Epithelial cell of prostate (primary cell): Measurements from ENCODE around the gene AATF.

Experiments used
- DNase-seq: peaks from one replicate; pipeline ENCODE4 v3.0.0-alpha.2; 2011; ENCODE audit warnings: low read depth, low spot score
- H3K27ac ChIP-seq: fragments of 450-650 bp; 2 replicates; pipeline ENCODE4 v1.5.1; 2017; ENCODE audit warnings: mild to moderate bottlenecking

The AATF gene

DNA sequence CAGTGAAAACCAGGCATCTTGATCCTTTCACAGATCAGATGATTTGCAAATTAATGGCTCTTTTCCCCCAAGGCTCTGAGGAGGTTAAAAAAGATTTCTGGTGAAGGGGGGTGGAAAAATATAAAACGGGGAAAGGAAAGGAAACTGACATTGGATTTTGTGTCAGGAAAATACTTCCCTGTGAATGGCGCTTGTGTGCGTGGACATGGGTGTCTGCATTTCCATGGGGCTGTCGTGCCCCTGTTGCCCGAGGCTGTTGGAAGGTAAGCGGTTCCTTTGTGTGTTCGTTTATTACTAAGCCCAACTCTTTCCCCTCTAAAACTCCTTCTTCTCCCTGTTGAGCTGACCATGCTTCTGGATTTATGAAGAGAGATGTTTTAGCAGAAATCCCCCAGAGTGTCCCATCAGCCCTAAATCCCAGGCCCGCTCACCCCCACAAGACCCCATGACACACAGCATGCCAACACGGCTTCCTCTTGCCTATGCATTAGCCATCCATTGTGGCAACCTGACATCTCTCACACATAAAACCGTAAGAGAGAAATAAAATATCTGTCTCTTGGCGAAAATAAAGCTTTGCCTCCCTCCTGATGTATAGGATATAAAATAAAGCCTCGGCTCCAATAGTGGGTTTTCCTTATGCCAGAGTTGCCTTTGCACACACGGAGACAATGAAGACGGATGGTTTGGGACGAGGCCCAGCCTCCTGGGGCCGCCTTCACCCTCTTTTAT lies 18.7 kb upstream of the AATF start:
- no peak for DNase-seq
- no peak overlapping the region for H3K27ac ChIP-seq

DNA sequence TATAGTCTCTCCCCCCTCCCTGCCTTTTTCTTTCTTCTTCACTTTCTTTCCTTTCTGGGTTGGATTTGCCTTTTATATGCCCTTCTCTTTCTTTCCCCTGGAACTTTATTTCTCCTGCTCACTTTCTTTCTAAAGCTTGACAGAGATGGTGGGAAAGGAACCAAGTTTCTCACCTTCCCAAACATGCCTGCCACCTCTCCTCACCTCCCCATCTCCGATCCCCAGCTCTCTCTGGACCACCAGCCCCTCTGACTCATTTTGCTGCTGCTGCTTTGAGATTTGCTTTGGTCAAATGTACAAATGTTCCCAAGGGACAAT lies 18.2 kb upstream of the AATF start:
- DNase-seq, result no peak
- no peak overlapping the region for H3K27ac ChIP-seq

DNA sequence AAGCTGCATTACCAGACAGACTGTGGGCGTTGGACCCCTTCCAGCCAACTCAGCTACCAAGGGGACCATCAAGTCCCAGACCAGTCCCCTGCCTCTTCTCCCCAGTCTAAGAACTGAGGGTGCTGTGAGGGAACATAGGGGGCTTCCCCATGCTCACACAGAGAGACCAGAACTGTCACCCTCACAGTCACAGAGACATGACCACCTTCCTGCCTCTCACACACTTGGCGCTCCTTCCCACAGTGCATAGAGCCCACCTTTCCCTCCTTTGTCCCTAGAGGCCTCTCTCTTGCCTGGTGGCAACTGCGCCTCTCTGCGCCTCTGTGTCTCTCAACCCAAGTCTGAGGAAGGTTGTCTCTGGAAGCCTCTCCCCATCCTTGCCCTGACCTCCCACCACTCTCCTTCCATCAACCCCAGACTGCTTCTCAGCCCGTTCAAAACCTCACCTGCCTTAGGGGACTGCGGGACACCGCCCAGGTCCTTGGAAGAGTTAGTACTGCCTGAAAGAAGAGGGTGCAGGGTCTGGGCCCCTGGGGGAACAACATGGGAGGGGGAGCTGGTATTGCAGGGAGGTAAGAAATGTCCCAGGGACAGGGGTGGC lies 17.6 kb upstream of the AATF start:
- no peak overlapping the region for H3K27ac ChIP-seq
- DNase-seq, result no peak

DNA sequence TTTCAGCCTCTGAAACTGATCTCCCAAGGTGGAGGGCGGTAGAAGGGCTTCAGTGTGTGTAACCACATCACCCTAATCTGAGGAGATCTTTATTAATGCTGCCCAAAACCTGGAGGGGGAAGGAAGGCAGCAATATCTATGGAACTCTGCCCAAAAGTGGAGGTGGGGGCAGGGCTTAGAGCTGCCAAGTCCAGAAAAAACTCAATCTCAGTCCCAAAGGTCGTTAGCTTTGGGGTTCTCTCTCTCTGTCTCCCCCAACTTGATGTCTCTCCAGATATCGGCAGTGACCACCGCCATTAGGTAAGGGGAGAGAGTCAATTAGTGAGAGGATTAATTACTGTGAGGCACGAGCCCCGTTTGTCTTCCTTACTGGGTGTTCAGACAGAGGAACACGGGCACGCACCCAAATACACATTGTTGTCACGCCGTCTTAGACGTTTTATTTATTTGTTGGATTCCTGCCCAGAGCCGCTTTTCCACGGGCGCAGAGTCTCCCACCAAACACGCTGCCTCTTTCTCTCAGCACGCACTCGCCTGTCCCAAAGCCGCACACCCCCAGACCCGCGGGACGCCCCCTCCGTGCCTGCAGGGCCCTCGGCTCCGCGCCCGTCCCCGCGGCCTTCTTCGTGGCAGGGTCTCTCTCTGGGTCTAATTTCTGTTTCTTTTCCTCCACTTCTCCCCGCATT lies 16.9 kb upstream of the AATF start:
- H3K27ac ChIP-seq, result no peak overlapping the region
- no peak for DNase-seq

DNA sequence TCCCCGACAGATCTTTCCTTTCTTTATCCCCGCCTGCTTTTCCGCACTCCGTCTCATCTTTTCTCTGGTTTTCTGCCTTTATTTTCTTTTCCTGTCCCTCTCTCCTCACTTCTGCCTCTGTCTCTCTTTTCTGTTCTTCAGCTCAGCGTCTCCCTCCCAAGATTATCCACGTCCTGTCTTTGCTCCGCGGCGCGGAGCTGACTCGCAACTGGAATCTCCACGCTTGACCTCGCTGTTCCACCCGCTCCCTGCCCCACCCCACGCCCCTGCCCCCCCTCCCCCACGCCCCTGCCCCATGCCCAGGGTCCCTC lies 16.4 kb upstream of the AATF start:
- H3K27ac ChIP-seq, result no peak overlapping the region
- no peak for DNase-seq

DNA sequence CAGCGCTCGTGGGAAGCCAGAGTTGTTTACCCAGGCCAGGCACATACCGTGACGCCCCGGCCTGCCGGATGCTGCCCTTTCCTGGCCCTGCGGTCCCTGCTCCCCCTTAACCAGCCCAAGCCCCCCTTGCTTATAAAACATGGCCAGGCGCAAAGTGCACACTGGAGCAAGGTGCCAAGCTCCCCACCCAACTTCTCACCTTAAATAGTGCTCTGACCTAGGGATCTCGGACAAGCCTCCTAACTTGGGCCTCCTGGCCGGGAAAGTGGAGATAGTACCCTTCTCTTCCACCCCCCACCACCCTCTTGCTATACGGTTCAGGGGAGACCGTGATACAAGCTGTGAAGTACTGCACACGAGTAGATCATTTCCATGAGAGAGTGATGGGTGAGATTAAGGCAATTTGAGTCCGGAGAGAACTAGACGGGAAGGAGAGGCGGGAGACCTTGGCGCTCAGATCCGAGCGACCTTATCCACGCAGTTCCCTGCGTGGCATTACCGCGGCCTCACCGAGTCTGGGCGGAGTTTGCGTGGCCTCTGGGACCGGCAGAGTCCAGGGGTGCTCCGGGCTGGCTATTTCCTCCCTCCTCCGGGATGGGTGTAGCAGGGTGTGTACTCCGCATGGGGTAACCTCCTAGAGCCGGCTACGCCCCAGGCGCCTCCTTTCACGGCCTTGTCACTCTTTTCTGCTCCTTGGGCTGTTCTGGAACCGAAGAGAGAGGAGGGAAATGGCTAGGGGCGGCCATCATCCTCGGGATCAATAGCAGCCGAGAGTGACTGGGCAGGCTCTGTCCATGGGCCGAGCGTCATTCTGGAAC lies 15.9 kb upstream of the AATF start:
- H3K27ac ChIP-seq, result no peak overlapping the region
- no peak for DNase-seq

DNA sequence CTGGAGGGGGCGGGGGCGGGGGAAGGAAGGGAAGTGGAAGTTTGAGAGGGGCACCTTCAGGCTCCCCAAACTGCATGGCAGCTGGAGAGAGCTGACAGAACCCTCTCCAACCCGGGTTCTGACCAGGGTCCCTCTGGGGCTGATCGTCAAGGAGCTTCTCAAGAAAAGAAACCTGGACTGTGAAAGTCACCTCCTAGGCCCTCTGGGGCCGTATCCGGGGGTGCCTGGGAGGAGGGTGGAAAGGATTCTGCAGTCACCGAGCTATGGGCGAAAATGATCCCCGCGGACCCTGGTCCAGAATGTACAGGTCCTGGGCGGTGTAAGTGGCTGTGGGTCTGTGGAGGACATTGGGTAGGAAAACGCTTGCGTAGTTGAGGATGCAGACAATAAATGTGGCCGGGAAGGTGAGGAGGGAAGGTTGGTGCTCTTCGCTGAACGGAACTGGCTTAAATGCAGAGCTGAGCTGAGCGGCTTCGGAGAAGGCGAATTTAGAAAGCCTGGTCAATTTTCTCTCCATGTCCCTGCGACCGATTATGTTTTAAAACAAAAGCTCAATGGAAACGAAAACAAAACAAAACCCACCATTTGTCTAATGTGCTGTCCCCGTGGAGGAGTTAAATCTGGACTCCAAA lies 15.1 kb upstream of the AATF start:
- H3K27ac ChIP-seq, result no peak overlapping the region
- DNase-seq, result no peak

DNA sequence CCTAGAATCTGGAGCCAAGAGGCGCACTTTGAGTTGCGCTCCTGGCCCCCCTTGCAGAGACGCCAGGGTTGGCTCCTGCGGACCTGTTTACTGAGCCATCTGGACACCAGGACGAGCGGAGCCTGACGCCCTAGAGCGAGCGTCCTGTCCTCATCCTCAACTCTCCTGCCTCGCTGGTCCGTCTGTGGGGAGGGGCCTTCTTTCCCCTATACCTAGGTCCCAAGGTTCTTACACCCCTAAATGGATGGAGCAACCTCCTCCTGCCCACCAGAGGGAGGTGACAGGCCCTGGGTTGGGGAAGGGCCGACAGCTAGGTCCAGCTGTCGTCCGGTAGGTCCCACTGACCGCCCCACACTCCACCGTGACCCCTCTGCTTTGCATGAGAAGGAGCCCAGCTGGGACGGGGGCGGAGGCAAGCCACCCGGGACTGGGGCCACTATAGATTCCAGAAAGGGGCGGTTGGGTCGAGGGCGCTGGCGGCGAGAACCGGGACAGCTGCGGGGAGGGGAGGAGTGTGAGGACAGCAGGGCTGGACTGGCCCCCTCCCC lies 14.5 kb upstream of the AATF start:
- H3K27ac ChIP-seq, result no peak overlapping the region
- DNase-seq, result no peak

DNA sequence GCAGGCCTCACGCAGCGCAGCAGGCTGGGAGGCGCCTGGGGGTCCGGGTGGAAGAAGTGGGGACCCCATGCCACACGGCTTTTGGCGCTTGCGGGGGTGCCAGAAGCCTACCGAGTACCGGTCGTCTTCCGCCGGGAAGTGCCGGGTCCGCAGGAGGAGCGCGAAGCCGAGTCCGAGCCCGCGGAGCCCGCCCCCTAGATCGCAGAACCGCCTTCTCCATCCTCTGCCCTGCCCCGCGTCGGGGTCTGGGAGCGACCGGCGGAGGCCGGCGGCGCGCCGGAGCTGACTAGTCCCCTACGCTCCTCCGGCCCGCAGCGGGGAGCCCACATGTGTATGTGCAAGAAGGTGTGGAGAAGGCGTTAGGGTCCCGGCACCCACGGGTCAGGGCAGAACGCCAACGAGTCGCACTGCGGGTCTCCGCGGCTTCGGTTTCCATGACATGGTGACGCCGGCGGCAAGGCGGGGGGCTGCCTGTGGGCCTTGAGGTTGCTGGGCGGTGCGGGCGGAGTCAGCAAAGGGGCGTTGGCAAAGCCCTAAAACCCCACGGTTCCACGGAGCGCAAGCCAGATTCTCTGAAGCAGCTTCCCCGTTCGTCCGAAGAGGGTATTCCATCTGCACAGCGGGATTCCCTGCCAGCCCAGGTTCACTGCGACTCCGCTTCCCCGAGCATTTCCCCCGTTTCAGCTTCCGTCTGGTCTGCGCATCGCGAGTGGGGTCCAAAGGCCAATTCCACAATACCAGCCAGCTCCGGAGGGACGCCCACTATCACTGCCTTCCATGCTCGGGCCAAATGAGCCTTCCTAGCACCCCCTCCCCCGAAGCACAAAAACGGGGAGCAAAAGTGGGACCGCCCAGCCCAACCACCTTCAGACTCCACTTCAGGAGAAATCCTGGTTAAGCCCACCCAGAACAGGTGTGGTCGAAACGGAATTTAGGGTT lies 13.8 kb upstream of the AATF start:
- no peak overlapping the region for H3K27ac ChIP-seq
- DNase-seq, result no peak

DNA sequence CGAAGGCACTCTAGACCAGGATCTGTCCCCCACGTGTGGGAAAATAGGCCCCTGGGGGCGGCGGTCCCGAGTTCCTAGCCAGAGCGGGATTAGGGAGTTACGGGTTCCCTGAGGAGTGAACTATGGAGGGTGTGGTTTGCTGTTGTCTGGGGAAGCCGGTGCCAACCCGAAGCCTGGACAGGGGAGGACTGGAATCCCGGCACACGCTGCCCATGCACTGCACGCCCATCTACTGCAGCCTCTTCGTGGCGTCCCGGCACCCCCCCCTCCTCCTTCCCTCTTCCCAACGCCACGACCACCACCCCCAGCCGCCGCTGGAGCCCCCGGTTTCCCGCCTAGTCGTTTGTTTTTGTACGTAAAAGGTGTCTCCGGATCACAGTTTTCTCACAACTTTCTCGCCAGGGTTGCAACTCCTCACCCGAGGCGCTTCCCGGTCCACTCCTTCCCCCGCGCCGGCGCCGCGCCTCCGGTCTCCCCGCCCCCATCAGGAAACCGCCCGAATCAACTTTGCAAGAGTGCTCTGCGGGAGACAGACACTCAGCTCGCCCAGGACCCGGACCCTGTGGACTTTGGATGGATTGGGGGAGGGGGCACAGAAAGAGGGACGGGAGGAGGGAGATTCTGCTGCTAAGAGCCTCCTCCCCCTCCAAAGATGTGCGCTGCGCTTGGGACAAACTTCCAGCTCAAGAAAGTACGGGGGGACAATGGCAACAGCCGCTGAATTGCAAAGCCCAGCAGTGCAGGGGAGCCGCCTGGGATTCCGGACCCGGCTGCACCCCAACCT lies 12.9 kb upstream of the AATF start:
- no peak for DNase-seq
- no peak overlapping the region for H3K27ac ChIP-seq

DNA sequence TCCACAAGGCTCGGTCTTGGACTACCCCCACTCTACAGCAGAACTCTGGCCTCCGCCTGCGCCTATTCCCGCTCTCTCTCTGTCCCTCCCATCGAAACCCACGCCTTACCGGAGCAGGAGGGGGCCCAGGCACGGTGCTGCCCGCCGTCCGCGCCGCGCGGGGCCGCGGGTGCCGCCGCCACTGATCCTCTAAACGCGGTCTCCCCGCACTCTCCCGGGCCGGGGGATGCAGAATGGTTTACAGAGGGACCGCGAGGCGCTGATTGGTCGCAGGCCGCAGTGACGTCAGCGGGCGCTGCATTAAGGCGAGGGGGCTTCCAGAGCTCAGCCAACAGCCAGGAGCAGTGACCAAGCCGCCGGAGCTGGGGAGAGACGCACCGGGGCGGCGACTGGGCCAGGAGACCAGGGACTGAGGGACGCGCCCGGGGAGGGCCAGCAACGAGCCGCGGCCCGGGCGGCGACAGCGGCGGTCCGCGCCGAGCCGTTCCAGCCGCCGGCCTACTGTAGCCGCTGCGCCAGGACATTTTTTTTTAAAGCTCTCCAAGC lies 12.2 kb upstream of the AATF start:
- no peak for DNase-seq
- no peak overlapping the region for H3K27ac ChIP-seq

DNA sequence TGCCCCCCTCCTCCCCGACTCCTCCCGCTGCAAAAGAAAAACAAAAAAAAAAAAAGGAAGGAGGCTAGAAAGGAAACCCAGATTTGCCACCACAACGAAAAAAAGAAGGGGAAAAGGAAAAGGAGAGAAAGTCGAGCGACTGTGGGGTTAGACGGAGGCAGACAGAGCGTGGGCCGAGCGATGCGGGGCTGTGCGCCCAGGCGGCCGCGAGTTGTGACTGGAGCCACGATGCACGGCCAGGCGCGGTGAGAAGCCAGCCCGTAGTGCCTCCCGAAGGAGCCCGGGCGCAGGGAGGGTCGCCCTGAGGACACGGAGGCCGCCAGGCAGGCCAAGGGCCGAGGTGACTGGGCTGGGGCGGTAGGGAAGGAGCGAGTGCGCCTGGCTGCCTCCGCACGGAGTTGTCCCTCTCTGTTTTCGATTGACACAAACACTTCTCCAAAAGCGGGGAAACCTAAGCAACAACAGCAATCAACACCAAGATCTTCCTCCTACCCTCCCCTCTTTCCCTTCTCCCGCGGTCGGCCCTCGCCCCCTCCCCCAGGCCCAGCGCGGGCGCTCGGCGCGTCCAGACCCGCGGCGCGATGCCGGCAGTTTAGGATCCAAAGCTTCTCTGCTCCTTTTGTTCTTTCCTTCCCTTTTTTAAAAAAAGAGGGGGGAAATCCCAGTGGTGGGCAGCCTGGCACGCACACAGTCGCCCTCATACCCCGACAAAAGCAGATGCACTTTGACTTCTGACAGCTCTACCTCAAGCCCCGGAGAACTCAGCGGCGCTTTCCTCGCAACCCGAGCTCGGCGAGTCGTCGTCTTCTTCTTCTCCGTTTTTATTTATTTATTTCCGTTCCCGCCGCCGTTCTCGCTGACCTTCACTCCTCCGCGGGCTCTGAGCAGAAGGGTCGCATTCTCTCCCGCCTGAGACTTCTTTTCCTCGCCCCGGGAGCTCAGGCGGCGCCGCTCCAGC lies 11.5 kb upstream of the AATF start, which contains the start of gene LHX1:
LHX1 (plus strand) TSS at position 475 of the 958 bp plus-strand sequence. CDS start 723 bp downstream, outside the sequence.
- no peak within 1 kb of the TSS for H3K27ac ChIP-seq
- DNase-seq, result no peak

DNA sequence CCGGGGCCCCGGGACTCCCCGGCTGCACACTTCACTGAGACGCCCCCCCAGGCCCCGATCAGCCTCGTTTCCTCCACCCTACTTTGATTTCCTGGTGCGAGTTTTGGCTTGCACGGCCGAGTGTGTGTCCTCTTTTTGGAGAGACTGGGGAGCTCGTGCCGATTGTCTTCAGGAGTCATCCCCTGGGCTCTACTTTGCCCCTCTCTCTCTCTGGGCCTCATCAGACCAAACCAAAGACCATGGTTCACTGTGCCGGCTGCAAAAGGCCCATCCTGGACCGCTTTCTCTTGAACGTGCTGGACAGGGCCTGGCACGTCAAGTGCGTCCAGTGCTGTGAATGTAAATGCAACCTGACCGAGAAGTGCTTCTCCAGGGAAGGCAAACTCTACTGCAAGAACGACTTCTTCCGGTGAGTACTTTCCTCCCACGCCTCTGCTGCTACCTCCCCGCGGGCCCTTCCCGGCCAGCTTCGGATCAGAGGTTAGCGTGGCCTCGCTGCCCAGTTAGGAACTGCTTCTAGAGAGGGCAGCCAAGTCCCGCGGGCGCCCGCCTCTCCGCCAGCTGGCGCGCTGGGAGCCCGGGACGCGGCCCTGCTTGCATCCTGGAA lies 10.7 kb upstream of the AATF start:
- no peak for DNase-seq
- H3K27ac ChIP-seq, result no peak overlapping the region

DNA sequence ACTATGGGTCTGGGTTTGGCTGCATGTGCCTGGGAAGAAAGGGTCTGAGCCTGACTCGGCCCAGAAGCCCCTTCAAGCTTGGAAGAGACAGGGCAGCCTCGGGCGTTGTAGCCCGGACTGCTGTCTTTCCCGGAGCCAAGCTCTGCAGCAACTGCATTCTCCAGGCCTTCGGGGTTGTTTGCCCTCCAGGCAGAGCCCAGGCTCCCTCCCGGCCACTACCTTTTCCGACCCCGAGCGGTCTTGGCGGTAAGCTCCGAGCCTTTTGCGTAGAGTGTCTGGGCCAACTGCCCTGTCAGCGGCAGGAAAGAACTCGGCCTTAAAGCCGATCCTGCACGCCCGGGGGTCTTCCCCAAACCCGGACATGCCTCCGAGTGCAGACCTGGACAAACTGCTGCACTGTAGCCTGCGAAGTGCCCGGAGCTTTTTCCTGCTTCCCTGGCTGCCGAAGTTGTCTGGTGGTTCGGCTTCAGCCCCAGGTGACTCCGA lies 10.1 kb upstream of the AATF start:
- H3K27ac ChIP-seq, result no peak overlapping the region
- DNase-seq, result no peak

DNA sequence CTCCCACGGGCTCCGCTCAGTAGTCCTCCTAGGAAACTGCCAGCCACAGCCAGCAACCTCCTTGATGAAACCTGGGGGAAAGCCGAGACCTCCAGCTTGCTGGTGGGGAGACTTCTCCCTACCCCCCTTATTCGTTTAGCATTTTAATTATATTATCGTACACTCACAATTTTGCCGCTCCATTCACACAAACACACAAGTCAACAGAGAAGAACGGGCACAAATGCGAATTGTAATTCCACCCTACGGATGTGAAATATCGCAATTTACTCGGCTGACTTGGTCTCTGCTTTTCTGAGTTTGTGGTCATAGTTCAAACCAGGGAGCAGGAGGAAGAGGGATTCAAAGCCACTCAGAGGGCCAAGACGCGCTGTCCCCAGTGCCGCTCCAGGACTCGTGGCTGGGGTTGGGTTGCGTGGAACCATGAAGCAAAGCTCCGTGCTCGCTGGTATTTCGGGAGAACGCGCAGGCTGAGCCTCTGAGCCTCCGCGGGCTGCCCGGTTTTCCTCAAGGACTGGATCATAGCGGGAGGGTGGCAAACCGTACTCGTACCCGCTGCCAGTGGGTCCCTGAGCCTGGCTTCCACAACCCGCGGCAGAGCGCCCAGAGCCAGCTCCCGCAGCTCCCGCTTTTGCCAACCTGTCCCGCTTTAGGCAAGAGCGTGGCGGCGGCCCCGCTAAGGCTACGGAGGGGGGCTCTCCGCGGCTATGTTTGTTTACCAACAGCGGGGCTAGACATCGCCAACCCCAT lies 9.5 kb upstream of the AATF start:
- no peak overlapping the region for H3K27ac ChIP-seq
- no peak for DNase-seq

DNA sequence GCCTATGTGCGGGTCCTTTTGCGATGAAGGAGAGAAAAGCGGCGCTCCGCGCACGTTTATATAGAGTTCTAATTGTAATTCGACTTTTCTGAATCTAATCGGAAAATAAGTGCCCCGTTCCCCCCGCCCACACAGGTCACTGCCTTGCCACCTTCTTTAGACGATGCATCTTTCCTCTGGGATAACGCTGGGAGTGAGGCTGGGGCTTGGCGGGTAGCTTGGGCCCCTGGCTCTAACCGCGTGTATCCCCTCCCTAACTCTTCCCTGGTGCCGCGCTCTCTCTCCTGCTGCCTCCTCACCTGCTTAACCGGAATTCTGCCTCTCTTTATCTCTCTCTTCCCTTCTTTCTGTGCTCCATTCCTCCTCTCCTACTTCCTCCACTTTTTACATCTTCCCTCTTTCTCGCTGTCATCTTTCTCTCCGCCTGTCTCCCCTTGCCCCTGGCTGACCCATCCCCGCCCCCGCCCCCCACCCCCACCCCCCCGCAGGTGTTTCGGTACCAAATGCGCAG lies 8.9 kb upstream of the AATF start:
- no peak overlapping the region for H3K27ac ChIP-seq
- DNase-seq, result no peak
